ENCODE measurements around the gene CTRB1. TPM values are rescaled to one million over a fixed set of nuclear protein-coding genes. Genes with fewer than 3 reads are reported as not detected.

The CTRB1 gene
- total and polyA plus RNA-seq, 2 of the 13 experiments (the other 11 are each of a cell fraction or from before 2014, with no cell fraction given), result not detected

- TF ChIP-seq, protein P1, sequence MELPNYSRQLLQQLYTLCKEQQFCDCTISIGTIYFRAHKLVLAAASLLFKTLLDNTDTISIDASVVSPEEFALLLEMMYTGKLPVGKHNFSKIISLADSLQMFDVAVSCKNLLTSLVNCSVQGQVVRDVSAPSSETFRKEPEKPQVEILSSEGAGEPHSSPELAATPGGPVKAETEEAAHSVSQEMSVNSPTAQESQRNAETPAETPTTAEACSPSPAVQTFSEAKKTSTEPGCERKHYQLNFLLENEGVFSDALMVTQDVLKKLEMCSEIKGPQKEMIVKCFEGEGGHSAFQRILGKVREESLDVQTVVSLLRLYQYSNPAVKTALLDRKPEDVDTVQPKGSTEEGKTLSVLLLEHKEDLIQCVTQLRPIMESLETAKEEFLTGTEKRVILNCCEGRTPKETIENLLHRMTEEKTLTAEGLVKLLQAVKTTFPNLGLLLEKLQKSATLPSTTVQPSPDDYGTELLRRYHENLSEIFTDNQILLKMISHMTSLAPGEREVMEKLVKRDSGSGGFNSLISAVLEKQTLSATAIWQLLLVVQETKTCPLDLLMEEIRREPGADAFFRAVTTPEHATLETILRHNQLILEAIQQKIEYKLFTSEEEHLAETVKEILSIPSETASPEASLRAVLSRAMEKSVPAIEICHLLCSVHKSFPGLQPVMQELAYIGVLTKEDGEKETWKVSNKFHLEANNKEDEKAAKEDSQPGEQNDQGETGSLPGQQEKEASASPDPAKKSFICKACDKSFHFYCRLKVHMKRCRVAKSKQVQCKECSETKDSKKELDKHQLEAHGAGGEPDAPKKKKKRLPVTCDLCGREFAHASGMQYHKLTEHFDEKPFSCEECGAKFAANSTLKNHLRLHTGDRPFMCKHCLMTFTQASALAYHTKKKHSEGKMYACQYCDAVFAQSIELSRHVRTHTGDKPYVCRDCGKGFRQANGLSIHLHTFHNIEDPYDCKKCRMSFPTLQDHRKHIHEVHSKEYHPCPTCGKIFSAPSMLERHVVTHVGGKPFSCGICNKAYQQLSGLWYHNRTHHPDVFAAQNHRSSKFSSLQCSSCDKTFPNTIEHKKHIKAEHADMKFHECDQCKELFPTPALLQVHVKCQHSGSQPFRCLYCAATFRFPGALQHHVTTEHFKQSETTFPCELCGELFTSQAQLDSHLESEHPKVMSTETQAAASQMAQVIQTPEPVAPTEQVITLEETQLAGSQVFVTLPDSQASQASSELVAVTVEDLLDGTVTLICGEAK (IDR thresholded peaks at IDR 0.05), result no peak
- TF ChIP-seq, protein P1 (CRISPR knock-in tag; IDR thresholded peaks at IDR 0.05), result 0 out of 2 replicates have a peak, but pooled peaks have one; percentile 36
- no peak for TF ChIP-seq ZNF232 (CRISPR knock-in tag; IDR thresholded peaks at IDR 0.05; ENCODE audit: borderline replicate concordance)
- 0 out of 2 replicates have a peak, but pooled peaks have one; percentile 28 for TF ChIP-seq ZBTB7B (CRISPR knock-in tag; IDR thresholded peaks at IDR 0.05)
- no peak for TF ChIP-seq RELA (CRISPR knock-in tag; IDR thresholded peaks at IDR 0.05)
- TF ChIP-seq GFI1 (CRISPR knock-in tag; IDR thresholded peaks at IDR 0.05; ENCODE audit: borderline replicate concordance), result 0 out of 2 replicates have a peak, but pooled peaks have one; percentile 40
- TF ChIP-seq KDM3A (CRISPR knock-in tag; IDR thresholded peaks at IDR 0.05; ENCODE audit: low read depth), result no peak
- peak; percentile 92 for TF ChIP-seq ZNF121 (CRISPR knock-in tag; IDR thresholded peaks at IDR 0.05)
- TF ChIP-seq ZBTB7A (CRISPR knock-in tag; IDR thresholded peaks at IDR 0.05), result 0 out of 2 replicates have a peak, but pooled peaks have one; percentile 44
These were observed 52.8 kb downstream of the CTRB1 start (continued) for GRCh38 chr16:75271441-75272096.
